GM23338 (cell line): ENCODE results near the gene PPP1R12A. TPM values are rescaled to one million over a fixed set of nuclear protein-coding genes. Genes with fewer than 3 reads are reported as not detected.
A peak's percentile ranks its signal among the peaks of the same experiment; 100 is the strongest.
"Not testable (repeated sequence)": the region's sequence is repeated elsewhere in the genome, so short reads cannot be mapped to it uniquely, and the experiment has no call there.

Experiments
- ATAC-seq: fragments of 200-7000 bp; cut with Tn5 transposase; 3 replicates; pipeline ENCODE4 v1.9.1; 2020
- DNase-seq: peaks from one replicate; pipeline ENCODE4 v3.0.0-alpha.2; 2015; ENCODE audit warnings: low spot score
- H2AFZ ChIP-seq: fragments of 200-600 bp; sonication (generic); 2 replicates; pipeline ENCODE4 v1.8.0; 2016; ENCODE audit warnings: antibody characterized with exemption, mild to moderate bottlenecking, moderate library complexity
- H3F3A ChIP-seq: fragments of 200-600 bp; sonication (generic); replicated peaks from 2 replicates; pipeline ENCODE4 v1.8.0; 2017; ENCODE audit warnings: antibody characterized with exemption, mixed run types, low read depth
- H3K27ac ChIP-seq: fragments of 200-600 bp; sonication (generic); 2 replicates; pipeline ENCODE4 v1.6.1; 2016; ENCODE audit warnings: low read depth
- H3K27me3 ChIP-seq: fragments of 200-600 bp; sonication (generic); 2 replicates; pipeline ENCODE4 v1.8.0; 2016; ENCODE audit warnings: mild to moderate bottlenecking, mixed run types, moderate library complexity; ENCODE audit not compliant: insufficient read depth
- H3K36me3 ChIP-seq: fragments of 200-600 bp; sonication (generic); 2 replicates; pipeline ENCODE4 v1.8.0; 2016; ENCODE audit warnings: mild to moderate bottlenecking; ENCODE audit not compliant: insufficient read depth
- H3K4me1 ChIP-seq: fragments of 200-600 bp; sonication (generic); 2 replicates; pipeline ENCODE4 v1.8.0; 2016; ENCODE audit warnings: mild to moderate bottlenecking, moderate library complexity; ENCODE audit not compliant: insufficient read depth
- H3K4me2 ChIP-seq: fragments of 200-600 bp; sonication (generic); 2 replicates; pipeline ENCODE4 v1.7.1; 2017; ENCODE audit warnings: mixed run types
- H3K4me3 ChIP-seq: fragments of 200-600 bp; sonication (generic); 2 replicates; pipeline ENCODE4 v1.6.1; 2016; ENCODE audit warnings: mixed run types
- H3K79me2 ChIP-seq: fragments of 200-600 bp; sonication (generic); replicated peaks from 2 replicates; pipeline ENCODE4 v1.8.0; 2017; ENCODE audit warnings: mild to moderate bottlenecking; ENCODE audit not compliant: insufficient read depth
- H3K9me2 ChIP-seq: fragments of 200-600 bp; sonication (generic); 2 replicates; pipeline ENCODE4 v1.8.0; 2017; ENCODE audit not compliant: insufficient read depth
- H4K20me1 ChIP-seq: fragments of 200-600 bp; sonication (generic); replicated peaks from 2 replicates; pipeline ENCODE4 v1.8.0; 2017; ENCODE audit warnings: mild to moderate bottlenecking; ENCODE audit not compliant: insufficient read depth
- H3K27ac Mint-ChIP-seq: 2 replicates; pipeline ENCODE4 v1.8.0; 2020; ENCODE audit warnings: inconsistent platforms, mild to moderate bottlenecking, moderate library complexity, mixed read lengths
- H3K27me3 Mint-ChIP-seq: 3 replicates; pipeline ENCODE4 v1.8.0; 2022; ENCODE audit warnings: low read depth, mild to moderate bottlenecking, moderate library complexity, mixed read lengths, inconsistent platforms; ENCODE audit not compliant: insufficient read depth, poor library complexity
- H3K36me3 Mint-ChIP-seq: 3 replicates; pipeline ENCODE4 v1.8.0; 2021; ENCODE audit warnings: low read depth, mild to moderate bottlenecking, inconsistent platforms, moderate library complexity, mixed read lengths
- H3K4me1 Mint-ChIP-seq: 3 replicates; pipeline ENCODE4 v1.8.0; 2020; ENCODE audit warnings: mild to moderate bottlenecking, inconsistent platforms, mixed read lengths
- H3K4me3 Mint-ChIP-seq: 3 replicates; pipeline ENCODE4 v1.8.0; 2021; ENCODE audit warnings: moderate library complexity, mild to moderate bottlenecking, inconsistent platforms, mixed read lengths
- H3K9me3 Mint-ChIP-seq: 3 replicates; pipeline ENCODE4 v1.8.0; 2020; ENCODE audit warnings: moderate library complexity, mild to moderate bottlenecking, inconsistent platforms, mixed read lengths
- EZH2phosphoT487 ChIP-seq: fragments of 200-600 bp; sonication (generic); IDR thresholded peaks from one replicate; pipeline ENCODE4 v1.8.1; 2018; ENCODE audit warnings: antibody characterized with exemption; ENCODE audit not compliant: unreplicated experiment
- NANOG ChIP-seq: IDR thresholded peaks from 2 replicates; pipeline ENCODE4 v1.6.1; 2016; ENCODE audit warnings: antibody characterized with exemption, borderline replicate concordance
- POLR2AphosphoS5 ChIP-seq: IDR thresholded peaks from 2 replicates; pipeline ENCODE4 v1.6.1; 2016; ENCODE audit warnings: antibody characterized with exemption, low read depth
- REST ChIP-seq: IDR thresholded peaks from one replicate; pipeline ENCODE4 v1.6.1; 2018; ENCODE audit warnings: antibody characterized with exemption; ENCODE audit not compliant: unreplicated experiment
- ZNF114 ChIP-seq: fragments of 250-450 bp; sonication (Bioruptor Pico); IDR thresholded peaks from 2 replicates; pipeline ENCODE4 v1.5.0; 2020; ENCODE audit warnings: mild to moderate bottlenecking, moderate library complexity
- ZNF331 ChIP-seq: fragments of 250-450 bp; sonication (Bioruptor Pico); IDR thresholded peaks from 2 replicates; pipeline ENCODE4 v1.5.0; 2020; ENCODE audit warnings: low read depth, mild to moderate bottlenecking, moderate library complexity
- ZNF462 ChIP-seq: fragments of 250-450 bp; sonication (Bioruptor Pico); IDR thresholded peaks from 2 replicates; pipeline ENCODE4 v1.5.0; 2020; ENCODE audit warnings: mild to moderate bottlenecking, moderate library complexity
- polyA plus RNA-seq: library from polyadenylated mRNA; unstranded; fragments of >200 nt; fragmentation: Nextera tagmentation; extraction: Ambion mirVana; gene quantifications from 2 replicates; pipeline ENCODE4 v1.2.1, GENCODE V29; 2016
- total RNA-seq: library from RNA; depleted of rRNA; stranded (reverse); fragments of >200 nt; shearing (Covaris generic); gene quantifications from 2 replicates; pipeline ENCODE4 v1.2.3, GENCODE V29; 2014

The PPP1R12A gene
- total and polyA plus RNA-seq, 2 experiments from 2014 or later = 91.6 to 146 TPM

- no peak for TF ChIP-seq ZNF462 (CRISPR knock-in tag)
Observed at GRCh38 chr12:79818856-79819255, 116.0 kb downstream of the PPP1R12A start (continued).

- not testable (repeated sequence) for H3K79me2 ChIP-seq
Observed at GRCh38 chr12:79784366-79785065, 150.4 kb downstream of the PPP1R12A start.

GRCh38 chr12:79782172-79782900, 152.6 kb downstream of the PPP1R12A start:
- peaks cover 41% of the 10 kb centered on the region for H3K4me1 ChIP-seq
- H3K9me2 ChIP-seq = no peaks in the 10 kb centered on the region
- H3K79me2 ChIP-seq = no peaks in the 10 kb centered on the region
- Mint-ChIP-seq H3K27ac (peak overlapping the region; percentile 72), H3K4me3 (no peak overlapping the region), H3K9me3 (no peaks in the 10 kb centered on the region), H3K4me1 (peaks cover 36% of the 10 kb centered on the region), H3K27me3 (no peaks in the 10 kb centered on the region), H3K36me3 (peaks cover 5% of the 10 kb centered on the region; the same call in 2 of the 3 replicates)
- H3K4me2 ChIP-seq = no peak overlapping the region
- no peak for DNase-seq
- H3F3A ChIP-seq = no peaks in the 10 kb centered on the region
- H3K27ac ChIP-seq = peak overlapping the region; percentile 86
- H4K20me1 ChIP-seq = no peaks in the 10 kb centered on the region
- H3K36me3 ChIP-seq = no peaks in the 10 kb centered on the region
- no peak overlapping the region for H2AFZ ChIP-seq
- H3K4me3 ChIP-seq = no peak overlapping the region
- H3K27me3 ChIP-seq = no peaks in the 10 kb centered on the region
- no peak for ATAC-seq
- TF ChIP-seq POLR2AphosphoS5 (no peak), NANOG (no peak), ZNF331 (CRISPR knock-in tag) (no peak), ZNF114 (CRISPR knock-in tag) (no peak), REST (no peak), EZH2phosphoT487 (no peak)

More at GRCh38 chr12:79784366-79785065, 150.4 kb downstream of the PPP1R12A start:
- H3K27me3 ChIP-seq, H3K27me3 Mint-ChIP-seq, H3F3A ChIP-seq, H3K4me3 Mint-ChIP-seq, H3K36me3 ChIP-seq, H2AFZ ChIP-seq, H3K9me2 ChIP-seq, H4K20me1 ChIP-seq, H3K9me3 Mint-ChIP-seq: not testable (repeated sequence)
- peaks cover 41% of the 10 kb centered on the region for H3K4me1 ChIP-seq
- H3K4me3 ChIP-seq = 0 out of 2 replicates have a peak overlapping the region, but pooled peaks have one; percentile 5
- ATAC-seq = peak; percentile 96
- DNase-seq = peak; percentile 86
- H3K27ac ChIP-seq = peak overlapping the region; percentile 86
- peak overlapping the region; percentile 53 for H3K4me2 ChIP-seq
- Mint-ChIP-seq H3K36me3 (peaks cover 21% of the 10 kb centered on the region), H3K4me1 (peaks cover 40% of the 10 kb centered on the region), H3K27ac (peak overlapping the region; percentile 82)
